SKM-1 (cell line): ENCODE measurements around the gene HK1.
A peak's percentile ranks its signal among the peaks of the same experiment; 100 is the strongest.
"Not testable (repeated sequence)": the region's sequence is repeated elsewhere in the genome, so short reads cannot be mapped to it uniquely, and the experiment has no call there.

Experiments used
- DNase-seq: peaks from one replicate; lab custom pipeline; 2025; ENCODE audit not compliant: unreplicated experiment; lab: John Stamatoyannopoulos, UW

The HK1 gene

DNA sequence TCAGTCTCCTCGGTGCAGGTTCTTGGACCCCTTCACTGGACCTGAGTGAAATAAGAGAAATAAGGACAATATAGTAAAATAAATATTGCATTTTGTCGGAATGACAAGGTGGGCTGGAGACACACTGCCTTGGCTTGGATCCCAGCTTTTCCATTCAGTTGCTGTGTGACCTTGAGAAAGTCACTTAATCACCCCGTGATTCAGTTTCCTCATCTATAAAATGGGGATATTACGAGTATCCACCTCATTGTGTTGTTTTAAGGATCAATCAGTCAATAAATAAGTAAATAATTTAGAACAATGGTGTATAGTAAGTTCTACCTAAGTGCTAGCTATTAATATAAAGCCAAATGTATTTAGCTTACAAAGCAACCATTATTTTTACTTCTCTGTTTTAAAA is 29.1 kb downstream of the HK1 start:
- no peak for DNase-seq

DNA sequence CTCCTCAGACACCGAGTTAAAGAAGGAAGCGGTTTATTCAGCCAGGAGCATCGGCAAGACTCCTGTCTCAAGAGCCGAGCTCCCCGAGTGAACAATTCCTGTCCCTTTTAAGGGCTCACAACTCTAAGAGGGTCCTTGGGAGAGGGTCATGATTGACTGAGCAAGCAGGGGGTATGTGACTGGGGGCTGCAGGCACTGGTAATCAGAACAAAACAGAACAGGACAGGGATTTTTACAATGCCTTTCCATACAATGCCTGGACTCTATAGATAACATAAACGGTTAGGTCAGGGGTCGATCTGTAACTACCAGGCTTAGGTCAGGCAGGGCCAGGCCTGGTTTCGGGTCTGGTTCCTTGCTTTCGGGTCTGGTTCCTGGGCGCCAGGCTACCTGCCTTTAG is 30.0 kb downstream of the HK1 start:
- not testable (repeated sequence) for DNase-seq

DNA sequence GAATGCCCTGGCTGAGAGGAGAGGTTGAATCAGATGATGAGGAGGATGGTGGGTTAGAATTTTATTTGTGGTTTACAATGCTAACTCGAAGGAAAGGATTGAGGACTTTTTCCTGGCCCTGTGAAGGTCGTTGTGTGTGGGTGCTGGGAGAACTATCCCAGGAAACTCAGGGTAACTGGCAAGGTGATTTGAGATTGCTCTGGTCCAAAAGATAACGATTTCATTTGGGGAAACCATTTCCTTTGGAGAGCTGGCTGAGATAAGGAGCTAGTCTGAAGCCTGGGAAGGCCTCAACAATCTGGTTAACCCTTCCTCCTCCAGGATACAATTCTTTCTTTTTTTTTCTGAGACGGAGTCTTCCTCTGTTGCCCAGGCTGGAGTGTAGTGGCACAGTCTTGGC is 33.0 kb downstream of the HK1 start:
- DNase-seq = no peak

DNA sequence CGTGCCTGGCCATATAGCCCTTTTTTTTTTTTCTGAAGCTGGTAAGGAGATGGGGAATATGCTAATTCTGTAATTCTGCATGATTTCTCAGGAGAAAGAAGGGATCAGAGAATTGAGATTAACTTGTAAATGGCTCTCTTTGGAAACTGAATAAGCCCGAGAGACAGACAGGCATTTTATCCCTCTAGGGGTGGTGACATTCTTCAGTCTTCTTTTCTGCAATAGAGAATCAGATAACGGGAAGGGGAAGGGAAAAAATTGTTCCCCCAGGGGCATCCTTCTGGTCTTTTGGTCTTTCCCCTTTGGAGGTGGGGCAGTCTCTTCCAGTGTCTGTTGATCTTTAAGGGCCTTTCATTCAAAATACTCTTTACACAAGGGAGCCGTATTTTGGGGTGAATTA is 34.2 kb downstream of the HK1 start:
- no peak for DNase-seq

DNA sequence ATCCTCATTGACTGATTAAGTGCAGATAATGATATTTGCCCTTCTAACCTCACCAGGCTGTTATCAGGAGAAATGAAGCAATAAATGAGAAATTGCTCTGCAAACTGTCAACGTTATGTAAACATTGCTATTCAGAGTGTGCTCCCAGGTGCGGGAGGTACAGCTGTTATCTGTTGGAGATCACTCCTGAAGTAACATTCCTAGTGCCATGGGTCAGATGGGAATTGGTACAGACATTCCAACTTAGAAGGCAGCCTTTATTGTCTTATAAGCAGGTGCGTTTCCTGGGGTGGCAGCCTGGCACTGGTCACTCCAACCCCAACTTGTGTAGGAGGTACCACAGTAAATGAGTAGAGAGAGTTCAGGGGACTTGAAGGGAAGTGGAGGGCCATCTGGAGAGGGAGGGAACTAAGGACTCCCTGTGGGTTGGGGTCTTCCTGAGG is 36.8 kb downstream of the HK1 start:
- DNase-seq = no peak

DNA sequence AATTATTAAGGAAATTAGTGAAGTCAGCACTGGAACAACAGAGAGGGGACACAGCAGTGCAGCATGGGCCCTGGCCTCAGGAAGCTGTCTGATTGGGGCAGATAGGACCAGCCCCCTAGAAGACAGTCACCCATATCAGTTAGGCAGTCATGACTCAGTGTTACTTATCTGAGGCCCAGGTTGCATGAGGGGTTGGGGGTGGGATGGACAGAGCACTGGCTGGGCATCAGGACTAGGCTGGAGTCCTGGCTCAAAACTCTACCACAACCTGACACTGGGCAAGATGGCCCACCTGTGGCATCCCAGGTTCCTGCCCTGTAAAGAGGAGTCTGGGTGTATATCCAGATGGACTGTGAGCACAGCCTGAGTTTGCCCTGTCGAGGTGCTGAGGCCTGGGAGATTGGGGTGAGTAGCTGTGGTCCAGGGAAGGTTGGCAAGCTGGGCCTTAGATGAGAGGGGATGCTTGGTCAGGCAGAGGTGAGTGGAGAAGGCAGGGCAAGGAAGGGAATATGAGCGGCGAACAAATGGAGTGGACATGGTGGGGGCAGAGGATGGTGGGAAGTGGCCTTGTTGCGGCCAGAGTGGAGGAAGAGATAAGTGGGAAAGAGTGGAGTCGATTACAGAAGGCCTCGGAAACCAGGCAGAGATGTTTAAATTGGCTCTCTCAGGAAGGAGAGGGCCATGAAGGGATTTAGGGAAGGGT is 37.5 kb downstream of the HK1 start:
- DNase-seq = no peak

DNA sequence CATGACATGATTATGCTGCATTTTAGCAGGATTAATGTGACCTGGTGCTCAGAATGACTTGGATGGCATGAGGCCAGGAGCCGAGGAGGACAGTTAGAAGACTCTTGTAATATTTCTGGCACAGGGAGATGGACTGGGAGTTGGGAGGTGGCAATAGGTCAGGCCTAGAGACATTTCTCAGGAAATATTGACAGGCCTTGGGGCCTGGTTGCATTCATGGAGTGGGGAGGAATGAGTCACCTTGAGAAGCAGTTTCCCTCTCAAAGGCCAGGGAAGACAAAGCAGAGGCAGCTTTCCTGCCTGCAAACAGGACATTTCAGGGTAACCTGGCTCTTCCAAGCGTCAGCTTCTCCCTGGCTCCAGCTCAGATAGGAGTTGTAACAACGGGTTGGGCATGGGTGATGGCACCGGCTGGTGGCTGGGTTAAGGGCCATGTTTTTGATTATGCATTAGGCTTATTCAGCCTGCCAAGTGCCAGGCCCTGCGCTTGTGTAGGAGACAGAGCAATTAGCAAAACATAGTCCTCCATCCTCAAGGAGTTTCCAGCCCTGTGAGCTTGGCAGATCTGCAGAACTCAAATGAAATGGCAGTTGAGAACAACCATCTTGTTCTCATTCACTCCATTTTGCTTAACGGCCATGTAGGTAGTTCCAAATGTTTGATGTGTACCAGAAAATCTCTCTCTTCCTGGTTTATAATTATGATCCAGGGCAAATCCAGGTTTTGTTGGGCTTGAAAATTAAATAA is 38.2 kb downstream of the HK1 start:
- no peak for DNase-seq

DNA sequence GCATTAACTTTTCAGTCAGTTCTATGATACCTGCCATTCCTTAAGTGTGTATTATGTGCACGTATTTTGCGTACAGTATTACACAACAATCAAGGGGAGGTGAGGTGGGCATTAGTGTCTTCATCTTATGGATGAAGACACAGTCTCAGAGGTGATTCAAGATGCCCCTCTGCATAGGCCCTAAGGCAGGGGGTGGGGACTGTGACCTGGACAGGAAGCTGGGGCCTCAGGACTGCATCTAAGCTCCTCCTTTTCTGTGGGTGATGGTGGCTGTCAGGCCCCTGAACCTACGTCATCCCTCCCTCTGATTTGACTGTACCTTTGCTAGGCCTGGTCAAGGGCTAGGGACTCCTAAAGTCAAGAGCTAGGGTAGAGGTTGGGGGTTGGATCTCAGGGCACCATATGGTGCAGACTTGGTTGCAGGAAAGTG is 38.9 kb downstream of the HK1 start:
- no peak for DNase-seq

DNA sequence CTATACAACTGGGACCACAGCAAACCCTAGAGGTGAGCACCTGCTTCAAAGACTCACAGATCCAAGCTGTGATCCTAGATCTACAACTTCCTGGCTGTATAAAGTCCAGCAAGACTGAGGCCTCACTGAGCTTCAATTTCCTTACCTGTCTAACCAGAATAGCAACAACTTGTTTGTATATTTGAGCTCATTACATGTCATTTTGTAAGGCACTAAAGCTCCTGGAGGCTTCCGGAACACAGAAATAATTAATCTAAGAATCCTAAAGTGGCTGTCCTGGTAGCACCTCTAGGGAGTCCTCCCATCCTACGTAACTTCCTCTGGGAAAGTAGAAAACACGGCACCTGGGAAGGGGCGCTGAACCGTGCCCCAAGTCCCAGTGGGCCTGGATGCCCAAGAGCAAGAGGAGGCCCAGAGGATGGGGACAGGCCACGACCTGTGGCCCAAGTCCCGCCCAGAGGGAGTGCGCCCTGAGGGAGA is 39.4 kb downstream of the HK1 start:
- no peak for DNase-seq

DNA sequence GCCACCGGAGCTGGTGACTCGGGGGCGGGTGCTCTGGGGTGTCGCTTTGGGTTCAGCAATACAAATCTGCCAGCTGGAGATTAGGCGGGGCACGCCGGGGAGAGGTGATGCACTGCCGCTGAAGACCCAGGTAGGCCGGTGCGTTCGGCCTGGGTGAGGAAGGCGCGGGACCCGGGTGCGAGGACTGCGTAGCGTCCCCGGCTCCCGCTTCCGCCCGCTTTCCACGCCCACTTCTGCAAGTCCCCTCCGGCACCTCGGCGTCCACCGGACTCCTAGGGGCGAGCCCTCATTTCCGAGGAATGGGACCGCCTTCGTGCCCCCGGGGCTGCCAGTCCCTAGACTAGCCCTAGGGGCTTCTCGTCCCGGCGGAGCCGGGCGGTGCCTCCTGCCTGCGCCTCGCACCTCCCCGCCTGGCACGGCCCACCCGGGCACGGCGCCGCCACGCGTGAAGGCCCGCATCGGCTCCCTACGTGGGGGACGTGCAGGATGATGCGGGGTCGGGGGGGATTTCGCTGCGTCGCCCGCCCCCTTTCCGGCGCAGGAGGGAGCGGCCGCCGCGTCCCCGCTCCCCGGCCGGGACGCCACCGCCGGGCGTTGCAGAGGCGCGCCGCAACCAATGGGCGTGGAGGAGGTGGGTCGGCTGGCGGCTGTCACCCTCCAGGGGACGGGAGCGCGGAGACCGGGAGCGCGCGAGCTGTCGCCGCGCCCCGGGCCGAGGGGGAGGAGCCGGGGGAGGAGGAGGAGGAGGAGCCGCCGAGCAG is 40.0 kb downstream of the HK1 start:
- peak; percentile 65 for DNase-seq

DNA sequence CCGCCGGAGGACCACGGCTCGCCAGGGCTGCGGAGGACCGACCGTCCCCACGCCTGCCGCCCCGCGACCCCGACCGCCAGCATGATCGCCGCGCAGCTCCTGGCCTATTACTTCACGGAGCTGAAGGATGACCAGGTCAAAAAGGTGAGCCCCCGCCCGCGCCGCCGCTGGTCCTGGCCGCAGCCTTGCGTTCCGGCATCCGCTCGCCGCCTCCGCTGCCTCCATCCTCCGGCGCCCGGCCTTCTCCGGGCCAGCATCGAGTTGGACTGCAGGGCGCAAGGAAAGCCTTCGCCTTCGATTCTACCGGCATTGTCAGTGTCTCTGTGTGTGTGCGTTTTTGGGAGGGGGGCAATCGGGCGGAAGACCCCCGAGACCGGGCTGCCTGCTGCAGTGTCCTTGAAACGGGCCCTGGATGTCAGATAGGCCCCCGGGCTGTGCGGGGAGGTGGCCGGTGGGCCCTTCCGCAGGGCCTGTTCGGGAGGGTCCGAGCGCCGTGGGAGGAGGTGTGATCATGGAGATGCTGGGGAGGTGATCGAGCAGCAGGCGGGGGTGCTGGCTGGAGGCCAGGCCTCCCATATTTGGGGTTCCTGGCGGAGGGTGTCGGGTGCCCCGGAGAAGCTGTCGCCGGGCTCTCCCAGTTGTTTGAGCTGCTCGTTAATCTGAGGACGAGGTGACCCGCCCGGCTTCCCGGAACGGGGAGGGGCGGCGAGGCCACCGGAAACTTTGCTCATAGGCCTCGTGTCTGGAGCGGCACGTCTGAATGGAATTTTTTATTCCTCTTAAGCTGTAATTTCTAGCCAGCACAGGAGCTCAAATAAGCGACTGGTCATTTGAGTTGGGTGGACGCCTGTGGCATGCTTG is 40.8 kb downstream of the HK1 start:
- no peak for DNase-seq

DNA sequence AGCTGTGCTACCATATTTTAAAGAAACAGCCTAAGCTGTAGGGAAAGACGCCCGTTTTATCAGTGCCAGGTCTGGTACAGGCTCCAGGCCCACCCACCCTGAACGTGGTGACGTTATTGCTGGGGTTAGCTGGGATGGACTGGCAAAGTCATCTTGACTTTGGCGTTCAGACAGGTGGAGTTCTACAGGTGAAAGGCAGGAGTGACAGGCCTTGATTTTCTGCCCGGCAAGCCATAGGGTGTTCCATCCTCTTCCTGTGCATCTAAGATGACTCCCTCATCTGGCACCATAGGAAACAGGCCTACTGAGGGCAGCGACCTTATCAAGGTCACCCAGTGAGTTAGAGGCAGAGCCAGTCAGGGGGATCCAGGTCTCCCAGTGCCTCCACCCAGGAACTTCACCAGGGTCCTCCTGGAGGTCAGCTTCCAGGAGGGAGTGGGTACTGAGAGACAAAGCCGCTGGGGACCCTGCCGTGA is 41.6 kb downstream of the HK1 start:
- no peak for DNase-seq

DNA sequence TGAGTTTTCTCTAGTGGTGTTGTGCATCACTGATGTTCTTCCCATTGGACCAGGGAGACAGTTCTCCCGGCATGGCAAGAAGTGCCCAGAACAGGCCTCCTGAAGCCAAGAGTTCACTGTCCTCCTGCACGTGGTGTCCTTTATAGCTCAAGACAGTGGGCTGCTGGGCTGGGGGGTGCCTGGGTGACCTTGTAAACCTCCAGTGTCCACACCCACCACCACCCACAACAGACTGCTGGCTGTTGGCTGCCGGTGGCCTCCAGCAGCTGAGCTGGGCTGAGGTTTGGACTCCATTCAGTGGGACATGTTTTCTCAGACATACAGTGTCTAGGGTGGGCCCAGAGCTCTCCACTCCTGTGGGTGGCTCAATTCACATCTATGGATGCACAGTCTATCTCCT is 42.2 kb downstream of the HK1 start:
- DNase-seq = no peak

DNA sequence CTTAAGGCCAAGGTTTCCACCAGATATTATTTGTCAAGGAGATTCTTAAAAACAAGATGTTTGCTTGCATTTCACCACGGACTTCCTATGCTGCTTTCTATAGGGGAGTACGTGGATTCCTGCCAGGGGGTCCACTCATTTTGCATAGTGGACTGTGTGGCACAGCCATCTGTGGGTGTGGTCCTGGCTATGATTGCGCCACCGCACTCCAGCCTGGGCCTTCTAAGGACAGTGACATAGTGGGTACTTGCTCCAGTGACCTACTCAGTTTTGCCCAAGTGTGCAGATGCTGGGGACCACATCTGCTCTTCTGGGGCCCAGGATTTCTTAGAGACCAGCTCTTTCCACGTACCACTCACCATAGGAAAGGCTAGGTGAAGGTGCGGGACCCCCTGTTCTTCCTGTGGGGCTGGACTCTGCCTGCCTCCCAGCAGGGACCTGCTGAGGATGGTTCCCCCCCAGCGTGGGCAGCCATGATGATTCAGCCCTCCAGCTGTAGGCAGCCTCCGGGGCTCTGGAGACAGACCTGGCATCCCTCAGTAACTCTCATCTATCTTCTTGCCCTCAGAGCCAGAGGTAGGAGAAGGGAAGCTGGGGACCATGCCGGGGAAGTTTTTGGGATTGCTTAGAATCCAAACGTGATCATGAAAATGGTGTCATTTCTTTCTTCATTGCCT is 42.9 kb downstream of the HK1 start:
- DNase-seq = no peak

DNA sequence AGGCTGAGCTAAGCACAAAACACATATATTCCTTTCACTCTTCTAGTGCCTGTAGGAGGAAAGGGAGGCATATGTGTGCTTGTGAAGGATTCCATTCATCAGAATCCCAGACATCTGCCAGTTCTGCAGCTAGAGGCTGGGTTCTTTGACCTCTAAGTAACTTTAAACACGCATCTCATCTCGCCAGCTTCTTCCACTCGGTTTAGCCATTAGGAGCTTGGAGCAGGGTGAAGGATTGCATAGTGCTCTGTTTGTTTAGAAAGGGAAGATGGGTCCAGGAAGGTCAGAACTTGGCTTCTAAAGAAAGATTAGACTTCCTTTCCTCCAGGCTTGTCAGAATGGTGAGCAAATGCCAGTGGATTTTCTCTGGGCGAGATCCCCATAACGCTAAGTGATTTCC is 43.6 kb downstream of the HK1 start:
- no peak for DNase-seq

DNA sequence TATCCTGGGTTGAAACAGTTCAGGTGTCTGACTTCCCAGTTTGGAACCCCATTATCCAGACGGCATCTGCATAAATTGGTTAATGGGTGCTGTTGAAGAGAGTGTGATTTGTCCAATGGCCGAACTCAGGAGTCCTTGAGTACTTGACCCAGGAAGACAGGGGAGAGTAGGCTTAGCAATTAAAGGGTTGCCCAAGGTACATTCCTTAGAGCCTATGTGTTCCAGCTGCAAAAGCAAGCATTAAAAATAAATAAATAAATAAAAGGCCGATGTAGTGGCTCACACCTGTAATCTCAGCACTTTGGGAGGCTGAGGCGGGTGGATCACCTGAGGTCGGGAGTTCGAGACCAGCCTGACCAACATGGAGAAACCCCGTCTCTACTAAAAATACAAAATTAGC is 44.0 kb downstream of the HK1 start:
- DNase-seq = not testable (repeated sequence)

DNA sequence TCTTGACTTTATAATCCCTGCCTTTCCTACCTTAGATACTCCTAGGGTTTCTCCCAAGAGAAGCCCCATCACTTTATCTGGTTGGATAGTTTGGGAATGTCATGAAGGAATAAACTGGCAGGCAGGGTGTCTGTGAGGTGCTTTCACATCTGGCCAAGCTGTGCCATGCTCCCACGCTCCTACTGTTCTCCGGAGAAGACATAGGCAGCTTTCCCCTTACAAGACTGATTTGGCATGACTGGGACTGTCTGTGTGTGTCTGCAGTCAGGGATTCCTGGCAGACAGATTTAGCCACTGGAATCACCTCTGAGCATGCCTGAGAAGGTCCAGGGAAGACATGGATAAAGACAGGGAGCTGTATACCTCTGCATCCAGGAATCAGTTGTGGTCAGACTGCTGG is 45.3 kb downstream of the HK1 start:
- no peak for DNase-seq

DNA sequence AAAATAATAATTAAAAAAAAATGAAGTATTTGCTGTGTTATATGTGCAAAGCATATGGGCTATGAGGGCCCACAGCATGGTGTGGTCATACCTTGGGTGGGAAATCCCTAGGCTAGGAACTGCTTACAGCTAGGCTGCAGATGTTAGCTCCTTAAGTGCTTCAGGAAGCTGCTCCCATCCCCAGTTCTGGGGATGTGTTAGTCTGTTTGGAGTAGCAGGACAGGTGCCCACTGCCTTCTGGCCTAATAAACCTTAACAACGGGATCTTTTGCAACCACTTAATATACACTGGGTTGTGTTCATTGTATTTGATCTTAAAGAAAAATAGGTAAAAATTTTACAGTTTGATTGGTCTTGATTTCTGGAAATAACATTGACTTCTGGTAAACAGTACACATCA is 46.3 kb downstream of the HK1 start:
- no peak for DNase-seq

DNA sequence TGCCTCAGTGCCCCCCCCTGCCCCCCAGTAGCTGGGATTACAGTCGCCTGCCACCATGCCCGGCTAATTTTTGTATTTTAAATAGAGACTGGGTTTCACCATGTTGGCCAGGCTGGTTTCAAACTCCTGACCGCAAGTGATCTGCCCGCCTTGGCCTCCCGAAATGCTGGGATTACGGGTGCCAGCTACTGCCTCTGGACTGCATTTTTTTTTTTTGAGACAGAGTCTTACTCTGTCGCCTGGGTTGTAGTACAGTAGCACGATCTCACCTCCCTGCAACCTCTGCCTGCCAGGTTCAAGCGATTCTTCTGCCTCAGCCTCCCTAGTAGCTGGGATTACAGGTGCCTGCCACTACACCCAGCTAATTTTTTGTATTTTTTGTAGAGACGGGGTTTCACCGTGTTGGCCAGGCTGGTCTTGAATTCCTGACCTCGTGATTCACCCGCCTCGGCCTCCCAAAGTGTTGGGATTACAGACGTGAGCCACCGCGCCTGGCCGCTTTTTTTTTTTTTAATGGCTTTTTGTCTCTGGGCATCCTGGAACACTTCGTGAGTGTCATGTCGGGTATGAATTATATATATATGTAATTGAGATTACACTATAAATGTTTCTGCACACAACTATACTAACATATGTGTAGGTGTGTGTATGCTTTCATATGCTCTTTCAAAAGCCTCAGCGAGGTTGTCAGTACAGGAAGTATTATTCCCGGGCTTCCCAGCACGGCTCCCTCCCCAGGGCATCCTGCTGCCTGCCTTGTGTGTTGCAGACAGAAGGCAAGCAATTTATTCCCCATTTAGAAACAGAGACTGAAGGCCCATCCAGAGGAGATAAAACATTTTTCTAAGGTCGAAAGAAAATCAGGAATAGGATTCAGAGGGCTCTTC is 47.6 kb downstream of the HK1 start:
- not testable (repeated sequence) for DNase-seq
